Ovary (tissue), 3 donors: Measurements from ENCODE around the gene FCRL6.

Experiments used
- CTCF ChIP-seq, 3 donors: fragments of 450-650 bp in 2 of 3; fragments of 200-600 bp in 1 of 3; IDR thresholded peaks; one replicate each; pipeline versions ENCODE4 v1.5.1 to v1.8.0; 2016 to 2022; ENCODE audit warnings: antibody characterized with exemption in 3 of 3, mild to moderate bottlenecking in 1 of 3
- EP300 ChIP-seq: sonication (generic); formaldehyde crosslinking; IDR thresholded peaks from one replicate; pipeline ENCODE4 v1.6.1; 2017; ENCODE audit warnings: antibody characterized with exemption
- POLR2A ChIP-seq: fragments of 450-650 bp; IDR thresholded peaks from one replicate; pipeline ENCODE4 v1.6.1; 2017; ENCODE audit warnings: antibody characterized with exemption, mild to moderate bottlenecking, moderate library complexity
- donor health status: DM: no; HTN: no; CAD: no.

GRCh38 chr1:159817276-159818041 lies 15.3 kb downstream of the FCRL6 start:
- TF ChIP-seq POLR2A (no peak), CTCF (IDR thresholded peaks at IDR 0.05) (no peak), EP300 (no peak)
